ENCODE data around the gene MS4A4A.

The MS4A4A gene

GRCh38 chr11:60328460-60328859 is 48.0 kb downstream of the MS4A4A start:
- Histone ChIP-seq H3K4me3 (ENCODE audit: low read length in 2 of 2) (no peak overlapping the region), H3K36me3 (ENCODE audit: control insufficient read depth in 2 of 2, insufficient read depth in 2 of 2, low read length in 2 of 2) (no peaks in the 10 kb centered on the region), H3K27me3 (ENCODE audit: control insufficient read depth in 1 of 2, insufficient read depth in 2 of 2, low read length in 2 of 2) (no peaks in the 10 kb centered on the region), H3K9ac (ENCODE audit: low read length in 2 of 2) (no peak overlapping the region), H3K9me3 (ENCODE audit: control insufficient read depth in 2 of 2, low read length in 2 of 2) (peaks cover 4 to 7% of the 10 kb centered on the region in 2 donors), H3K27ac (ENCODE audit: low read length) (no peak overlapping the region), H3K4me1 (ENCODE audit: control insufficient read depth, insufficient read depth, low read length) (no peaks in the 10 kb centered on the region)

GRCh38 chr11:60332846-60333245 is 52.4 kb downstream of the MS4A4A start:
- no peak overlapping the region for H3K27ac ChIP-seq (ENCODE audit: low read length)
- no peaks in the 10 kb centered on the region for H3K9me3 ChIP-seq (ENCODE audit: control insufficient read depth in 2 of 2, low read length in 2 of 2)
- H3K27me3 ChIP-seq (ENCODE audit: control insufficient read depth in 1 of 2, insufficient read depth in 2 of 2, low read length in 2 of 2): no peaks in the 10 kb centered on the region
- no peak overlapping the region for H3K4me3 ChIP-seq (ENCODE audit: low read length in 2 of 2)
- no peaks in the 10 kb centered on the region for H3K4me1 ChIP-seq (ENCODE audit: control insufficient read depth, insufficient read depth, low read length)
- no peaks in the 10 kb centered on the region for H3K36me3 ChIP-seq (ENCODE audit: control insufficient read depth in 2 of 2, insufficient read depth in 2 of 2, low read length in 2 of 2)
- no peak overlapping the region for H3K9ac ChIP-seq (ENCODE audit: low read length in 2 of 2)

- Histone ChIP-seq H3K27ac (ENCODE audit: low read length) (no peak overlapping the region), H3K4me3 (ENCODE audit: low read length in 2 of 2) (no peak overlapping the region)
Measured at GRCh38 chr11:60334005-60334620, 53.6 kb downstream of the MS4A4A start.

GRCh38 chr11:60336767-60337391 is 56.4 kb downstream of the MS4A4A start:
- Histone ChIP-seq H3K9ac (ENCODE audit: low read length in 2 of 2) (no peak overlapping the region), H3K4me3 (ENCODE audit: low read length in 2 of 2) (no peak overlapping the region), H3K36me3 (ENCODE audit: control insufficient read depth in 2 of 2, insufficient read depth in 2 of 2, low read length in 2 of 2) (no peaks in the 10 kb centered on the region), H3K27me3 (ENCODE audit: control insufficient read depth in 1 of 2, insufficient read depth in 2 of 2, low read length in 2 of 2) (no peaks in the 10 kb centered on the region), H3K9me3 (ENCODE audit: control insufficient read depth in 2 of 2, low read length in 2 of 2) (no peaks in the 10 kb centered on the region), H3K4me1 (ENCODE audit: control insufficient read depth, insufficient read depth, low read length) (no peaks in the 10 kb centered on the region), H3K27ac (ENCODE audit: low read length) (no peak overlapping the region)

More at GRCh38 chr11:60334005-60334620, 53.6 kb downstream of the MS4A4A start:
- Histone ChIP-seq H3K9me3 (ENCODE audit: control insufficient read depth in 2 of 2, low read length in 2 of 2) (no peaks in the 10 kb centered on the region), H3K9ac (ENCODE audit: low read length in 2 of 2) (no peak overlapping the region), H3K27me3 (ENCODE audit: control insufficient read depth in 1 of 2, insufficient read depth in 2 of 2, low read length in 2 of 2) (no peaks in the 10 kb centered on the region), H3K36me3 (ENCODE audit: control insufficient read depth in 2 of 2, insufficient read depth in 2 of 2, low read length in 2 of 2) (no peaks in the 10 kb centered on the region), H3K4me1 (ENCODE audit: control insufficient read depth, insufficient read depth, low read length) (no peaks in the 10 kb centered on the region)

- H3K9me3 ChIP-seq (ENCODE audit: control insufficient read depth in 2 of 2, low read length in 2 of 2): no peaks in the 10 kb centered on the region
- H3K36me3 ChIP-seq (ENCODE audit: control insufficient read depth in 2 of 2, insufficient read depth in 2 of 2, low read length in 2 of 2): no peaks in the 10 kb centered on the region
- H3K4me1 ChIP-seq (ENCODE audit: control insufficient read depth, insufficient read depth, low read length): no peaks in the 10 kb centered on the region
- H3K4me3 ChIP-seq (ENCODE audit: low read length in 2 of 2): no peak overlapping the region
- no peak overlapping the region for H3K9ac ChIP-seq (ENCODE audit: low read length in 2 of 2)
- no peaks in the 10 kb centered on the region for H3K27me3 ChIP-seq (ENCODE audit: control insufficient read depth in 1 of 2, insufficient read depth in 2 of 2, low read length in 2 of 2)
- H3K27ac ChIP-seq (ENCODE audit: low read length): no peak overlapping the region
Measured at GRCh38 chr11:60338053-60338452, 57.6 kb downstream of the MS4A4A start.

GRCh38 chr11:60339356-60339755 is 58.9 kb downstream of the MS4A4A start:
- Histone ChIP-seq H3K9me3 (ENCODE audit: control insufficient read depth in 2 of 2, low read length in 2 of 2) (no peaks in the 10 kb centered on the region), H3K36me3 (ENCODE audit: control insufficient read depth in 2 of 2, insufficient read depth in 2 of 2, low read length in 2 of 2) (no peaks in the 10 kb centered on the region), H3K9ac (ENCODE audit: low read length in 2 of 2) (no peak overlapping the region), H3K4me3 (ENCODE audit: low read length in 2 of 2) (no peak overlapping the region), H3K27me3 (ENCODE audit: control insufficient read depth in 1 of 2, insufficient read depth in 2 of 2, low read length in 2 of 2) (no peaks in the 10 kb centered on the region), H3K27ac (ENCODE audit: low read length) (no peak overlapping the region), H3K4me1 (ENCODE audit: control insufficient read depth, insufficient read depth, low read length) (no peaks in the 10 kb centered on the region)

- Histone ChIP-seq H3K4me1 (ENCODE audit: control insufficient read depth, insufficient read depth, low read length) (no peaks in the 10 kb centered on the region), H3K9ac (ENCODE audit: low read length in 2 of 2) (no peak overlapping the region), H3K4me3 (ENCODE audit: low read length in 2 of 2) (no peak overlapping the region), H3K27me3 (ENCODE audit: control insufficient read depth in 1 of 2, insufficient read depth in 2 of 2, low read length in 2 of 2) (no peaks in the 10 kb centered on the region), H3K9me3 (ENCODE audit: control insufficient read depth in 2 of 2, low read length in 2 of 2) (no peaks in the 10 kb centered on the region), H3K36me3 (ENCODE audit: control insufficient read depth in 2 of 2, insufficient read depth in 2 of 2, low read length in 2 of 2) (no peaks in the 10 kb centered on the region), H3K27ac (ENCODE audit: low read length) (no peak overlapping the region)
Measured at GRCh38 chr11:60343094-60343704, 62.7 kb downstream of the MS4A4A start.

GRCh38 chr11:60344146-60344545 is 63.7 kb downstream of the MS4A4A start:
- H3K9me3 ChIP-seq (ENCODE audit: control insufficient read depth in 2 of 2, low read length in 2 of 2): no peaks in the 10 kb centered on the region
- H3K27ac ChIP-seq (ENCODE audit: low read length): no peak overlapping the region
- H3K27me3 ChIP-seq (ENCODE audit: control insufficient read depth in 1 of 2, insufficient read depth in 2 of 2, low read length in 2 of 2): no peaks in the 10 kb centered on the region
- H3K9ac ChIP-seq (ENCODE audit: low read length in 2 of 2): no peak overlapping the region
- no peaks in the 10 kb centered on the region for H3K4me1 ChIP-seq (ENCODE audit: control insufficient read depth, insufficient read depth, low read length)
- no peaks in the 10 kb centered on the region for H3K36me3 ChIP-seq (ENCODE audit: control insufficient read depth in 2 of 2, insufficient read depth in 2 of 2, low read length in 2 of 2)
- no peak overlapping the region for H3K4me3 ChIP-seq (ENCODE audit: low read length in 2 of 2)

GRCh38 chr11:60345489-60345888 is 65.0 kb downstream of the MS4A4A start:
- Histone ChIP-seq H3K27me3 (ENCODE audit: control insufficient read depth in 1 of 2, insufficient read depth in 2 of 2, low read length in 2 of 2) (no peaks in the 10 kb centered on the region), H3K4me1 (ENCODE audit: control insufficient read depth, insufficient read depth, low read length) (no peaks in the 10 kb centered on the region), H3K4me3 (ENCODE audit: low read length in 2 of 2) (no peak overlapping the region), H3K27ac (ENCODE audit: low read length) (no peak overlapping the region), H3K36me3 (ENCODE audit: control insufficient read depth in 2 of 2, insufficient read depth in 2 of 2, low read length in 2 of 2) (no peaks in the 10 kb centered on the region), H3K9ac (ENCODE audit: low read length in 2 of 2) (no peak overlapping the region), H3K9me3 (ENCODE audit: control insufficient read depth in 2 of 2, low read length in 2 of 2) (no peaks in the 10 kb centered on the region)

GRCh38 chr11:60347084-60347797 is 66.8 kb downstream of the MS4A4A start:
- Histone ChIP-seq H3K36me3 (ENCODE audit: control insufficient read depth in 2 of 2, insufficient read depth in 2 of 2, low read length in 2 of 2) (no peaks in the 10 kb centered on the region), H3K27me3 (ENCODE audit: control insufficient read depth in 1 of 2, insufficient read depth in 2 of 2, low read length in 2 of 2) (no peaks in the 10 kb centered on the region), H3K9me3 (ENCODE audit: control insufficient read depth in 2 of 2, low read length in 2 of 2) (no peaks in the 10 kb centered on the region), H3K4me3 (ENCODE audit: low read length in 2 of 2) (no peak overlapping the region), H3K9ac (ENCODE audit: low read length in 2 of 2) (no peak overlapping the region), H3K27ac (ENCODE audit: low read length) (no peak overlapping the region), H3K4me1 (ENCODE audit: control insufficient read depth, insufficient read depth, low read length) (no peaks in the 10 kb centered on the region)
